DOHH2 (cell line): ENCODE data around the gene RRM1.

Experiments used
- H3F3A ChIP-seq: fragments of 200-600 bp; sonication (generic), shearing (Covaris generic); 2 replicates; pipeline ENCODE4 v1.6.0; 2016; ENCODE audit warnings: antibody characterized with exemption, mild to moderate bottlenecking; ENCODE audit not compliant: control insufficient read depth, insufficient read depth
- H3K27ac ChIP-seq: fragments of 200-600 bp; sonication (generic); 2 replicates; pipeline ENCODE4 v1.5.1; 2014; ENCODE audit warnings: low read depth, mild to moderate bottlenecking, low read length, moderate library complexity
- H3K27me3 ChIP-seq: fragments of 200-600 bp; sonication (generic); 2 replicates; pipeline ENCODE4 v1.6.1; 2014; ENCODE audit warnings: mild to moderate bottlenecking, low read length, mixed read lengths; ENCODE audit not compliant: control insufficient read depth
- H3K36me3 ChIP-seq: fragments of 200-600 bp; sonication (generic); 2 replicates; pipeline ENCODE4 v1.6.1; 2014; ENCODE audit warnings: mild to moderate bottlenecking, low read length, moderate library complexity, mixed read lengths; ENCODE audit not compliant: control insufficient read depth
- H3K4me1 ChIP-seq: fragments of 200-600 bp; sonication (generic); 2 replicates; pipeline ENCODE4 v1.6.1; 2014; ENCODE audit warnings: mild to moderate bottlenecking, low read length, mixed read lengths; ENCODE audit not compliant: control insufficient read depth
- H3K4me2 ChIP-seq: fragments of 200-600 bp; sonication (generic); 2 replicates; pipeline ENCODE4 v1.6.0; 2014; ENCODE audit warnings: mild to moderate bottlenecking, low read length, moderate library complexity
- H3K4me3 ChIP-seq: fragments of 200-600 bp; sonication (generic); 2 replicates; pipeline ENCODE4 v1.5.1; 2014; ENCODE audit warnings: mild to moderate bottlenecking, low read length, mixed read lengths
- H3K79me2 ChIP-seq: fragments of 200-600 bp; sonication (generic); 2 replicates; pipeline ENCODE4 v1.6.1; 2014; ENCODE audit warnings: mild to moderate bottlenecking, low read length, mixed read lengths; ENCODE audit not compliant: control insufficient read depth
- H3K9me2 ChIP-seq: fragments of 200-600 bp; sonication (generic); replicated peaks from 2 replicates; pipeline ENCODE4 v1.6.1; 2014; ENCODE audit warnings: mild to moderate bottlenecking, low read length, mixed read lengths; ENCODE audit not compliant: control insufficient read depth
- H3K9me3 ChIP-seq: fragments of 200-600 bp; sonication (generic); 2 replicates; pipeline ENCODE4 v1.6.1; 2014; ENCODE audit warnings: antibody characterized with exemption, low read length, mixed read lengths; ENCODE audit not compliant: control insufficient read depth, insufficient read depth
- H4K20me1 ChIP-seq: fragments of 200-600 bp; sonication (generic); 2 replicates; pipeline ENCODE4 v1.6.0; 2014; ENCODE audit warnings: low read depth, mild to moderate bottlenecking, antibody characterized with exemption, low read length, moderate library complexity; ENCODE audit not compliant: control insufficient read depth, insufficient read depth
- EZH2phosphoT487 ChIP-seq: fragments of 200-600 bp; sonication (generic); IDR thresholded peaks from 2 replicates; pipeline ENCODE4 v1.6.1; 2017; ENCODE audit warnings: borderline replicate concordance, mild to moderate bottlenecking, antibody characterized with exemption, low read length, moderate library complexity, mixed read lengths
- TF ChIP-seq, protein P1 (sequence below): fragments of 200-600 bp; sonication (generic); IDR thresholded peaks from one replicate; pipeline ENCODE4 v1.5.1; 2014; ENCODE audit warnings: antibody characterized with exemption, mild to moderate bottlenecking, low read depth, low read length; ENCODE audit not compliant: poor library complexity, severe bottlenecking

Gene RRM1

DNA sequence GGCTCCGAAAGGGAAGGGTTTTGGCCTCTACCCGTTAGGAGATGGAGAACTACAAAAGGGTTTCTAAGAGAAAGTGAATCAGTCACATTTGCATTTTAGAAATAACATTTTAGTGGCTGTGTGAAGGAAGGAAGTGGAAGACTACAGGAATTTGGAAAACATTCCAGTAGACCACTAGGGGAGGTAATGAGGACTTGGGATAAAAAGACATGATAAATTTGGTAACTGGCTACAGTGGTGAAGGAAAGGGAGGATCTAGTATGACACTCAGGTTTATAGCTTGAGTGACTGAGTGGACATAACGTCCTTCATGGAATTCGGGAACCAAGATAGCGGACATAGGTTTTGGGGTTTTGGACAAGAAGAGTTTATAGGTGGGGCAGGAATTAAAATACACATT is 7.0 kb upstream of the RRM1 start:
- TF ChIP-seq EZH2phosphoT487 = no peak
- TF ChIP-seq, protein P1, sequence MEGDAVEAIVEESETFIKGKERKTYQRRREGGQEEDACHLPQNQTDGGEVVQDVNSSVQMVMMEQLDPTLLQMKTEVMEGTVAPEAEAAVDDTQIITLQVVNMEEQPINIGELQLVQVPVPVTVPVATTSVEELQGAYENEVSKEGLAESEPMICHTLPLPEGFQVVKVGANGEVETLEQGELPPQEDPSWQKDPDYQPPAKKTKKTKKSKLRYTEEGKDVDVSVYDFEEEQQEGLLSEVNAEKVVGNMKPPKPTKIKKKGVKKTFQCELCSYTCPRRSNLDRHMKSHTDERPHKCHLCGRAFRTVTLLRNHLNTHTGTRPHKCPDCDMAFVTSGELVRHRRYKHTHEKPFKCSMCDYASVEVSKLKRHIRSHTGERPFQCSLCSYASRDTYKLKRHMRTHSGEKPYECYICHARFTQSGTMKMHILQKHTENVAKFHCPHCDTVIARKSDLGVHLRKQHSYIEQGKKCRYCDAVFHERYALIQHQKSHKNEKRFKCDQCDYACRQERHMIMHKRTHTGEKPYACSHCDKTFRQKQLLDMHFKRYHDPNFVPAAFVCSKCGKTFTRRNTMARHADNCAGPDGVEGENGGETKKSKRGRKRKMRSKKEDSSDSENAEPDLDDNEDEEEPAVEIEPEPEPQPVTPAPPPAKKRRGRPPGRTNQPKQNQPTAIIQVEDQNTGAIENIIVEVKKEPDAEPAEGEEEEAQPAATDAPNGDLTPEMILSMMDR = no peak
- H3K36me3 ChIP-seq = no peaks in the 10 kb centered on the region

DNA sequence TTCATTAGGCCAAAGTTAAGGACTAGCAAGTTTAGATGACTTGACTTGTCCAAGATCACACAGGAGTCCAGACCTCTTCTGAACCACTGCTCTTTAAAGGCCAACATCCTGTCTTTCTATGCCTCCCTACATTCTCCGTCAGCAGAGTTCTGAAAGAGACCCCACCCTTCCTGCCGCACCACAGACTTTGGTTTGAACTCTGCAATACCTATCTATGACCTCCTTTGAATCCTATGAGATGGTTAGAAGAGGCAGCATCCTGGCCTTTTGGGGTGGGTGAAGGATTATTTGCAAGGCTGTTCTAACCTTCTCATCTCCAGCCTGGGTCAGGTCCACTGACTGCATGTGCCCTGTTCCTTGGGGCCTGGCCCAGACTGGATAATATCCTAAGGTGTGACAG is 4.3 kb upstream of the RRM1 start:
- H3K27me3 ChIP-seq = no peaks in the 10 kb centered on the region
- H3K9me2 ChIP-seq = no peaks in the 10 kb centered on the region
- H4K20me1 ChIP-seq = no peaks in the 10 kb centered on the region
- peaks cover 2% of the 10 kb centered on the region for H3K36me3 ChIP-seq
- H3F3A ChIP-seq = peaks cover 3% of the 10 kb centered on the region; the same call in 1 of the 2 replicates
- H3K27ac ChIP-seq = no peak overlapping the region
- peaks cover 16% of the 10 kb centered on the region; the same call in 1 of the 2 replicates for H3K4me1 ChIP-seq
- no peak overlapping the region for H3K4me2 ChIP-seq
- H3K4me3 ChIP-seq = no peak overlapping the region
- H3K9me3 ChIP-seq = no peaks in the 10 kb centered on the region
- TF ChIP-seq EZH2phosphoT487 = no peak
- peaks cover 20% of the 10 kb centered on the region for H3K79me2 ChIP-seq

More for the DNA sequence above, 7.0 kb upstream of the RRM1 start:
- Histone ChIP-seq H3K4me2 (no peak overlapping the region), H3F3A (no peaks in the 10 kb centered on the region), H3K27me3 (no peaks in the 10 kb centered on the region), H3K79me2 (no peaks in the 10 kb centered on the region), H3K4me1 (0 out of 2 replicates have a peak, but pooled peaks cover 5% of the 10 kb centered on the region), H3K27ac (no peak overlapping the region), H3K9me3 (no peaks in the 10 kb centered on the region), H3K9me2 (no peaks in the 10 kb centered on the region), H4K20me1 (no peaks in the 10 kb centered on the region), H3K4me3 (no peak overlapping the region)

DNA sequence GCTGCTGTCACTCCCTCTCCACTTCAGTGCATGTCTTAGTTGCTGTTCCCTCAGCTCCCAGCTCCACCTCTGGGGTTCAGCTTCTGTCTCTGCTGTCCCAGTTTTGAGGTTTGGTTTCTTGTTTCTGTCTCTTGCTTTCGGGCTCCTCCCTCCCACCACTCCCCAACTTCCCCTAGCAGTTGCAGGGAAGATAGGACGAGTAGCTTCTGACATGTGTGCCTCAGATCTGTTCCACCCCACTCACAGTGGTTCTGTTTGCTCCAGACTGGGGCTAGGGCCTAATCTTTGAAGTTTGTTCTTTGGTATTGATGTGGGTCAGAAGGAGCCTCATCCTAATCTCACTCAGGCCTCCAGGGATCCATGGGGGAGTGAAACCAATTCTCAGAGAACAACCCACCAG is 2.6 kb upstream of the RRM1 start:
- no peaks in the 10 kb centered on the region for H3K9me3 ChIP-seq
- H3F3A ChIP-seq = peaks cover 3% of the 10 kb centered on the region; the same call in 1 of the 2 replicates
- peaks cover 38% of the 10 kb centered on the region for H3K79me2 ChIP-seq
- no peak overlapping the region for H3K4me3 ChIP-seq
- H3K27ac ChIP-seq = no peak overlapping the region
- no peak for TF ChIP-seq EZH2phosphoT487
- TF ChIP-seq, protein P1 = no peak
- no peak overlapping the region for H3K4me2 ChIP-seq
- H3K9me2 ChIP-seq = no peaks in the 10 kb centered on the region
- H3K27me3 ChIP-seq = no peaks in the 10 kb centered on the region
- H3K4me1 ChIP-seq = peaks cover 28% of the 10 kb centered on the region
- peaks cover 19% of the 10 kb centered on the region for H3K36me3 ChIP-seq
- no peaks in the 10 kb centered on the region; the same call in 1 of the 2 replicates for H4K20me1 ChIP-seq

DNA sequence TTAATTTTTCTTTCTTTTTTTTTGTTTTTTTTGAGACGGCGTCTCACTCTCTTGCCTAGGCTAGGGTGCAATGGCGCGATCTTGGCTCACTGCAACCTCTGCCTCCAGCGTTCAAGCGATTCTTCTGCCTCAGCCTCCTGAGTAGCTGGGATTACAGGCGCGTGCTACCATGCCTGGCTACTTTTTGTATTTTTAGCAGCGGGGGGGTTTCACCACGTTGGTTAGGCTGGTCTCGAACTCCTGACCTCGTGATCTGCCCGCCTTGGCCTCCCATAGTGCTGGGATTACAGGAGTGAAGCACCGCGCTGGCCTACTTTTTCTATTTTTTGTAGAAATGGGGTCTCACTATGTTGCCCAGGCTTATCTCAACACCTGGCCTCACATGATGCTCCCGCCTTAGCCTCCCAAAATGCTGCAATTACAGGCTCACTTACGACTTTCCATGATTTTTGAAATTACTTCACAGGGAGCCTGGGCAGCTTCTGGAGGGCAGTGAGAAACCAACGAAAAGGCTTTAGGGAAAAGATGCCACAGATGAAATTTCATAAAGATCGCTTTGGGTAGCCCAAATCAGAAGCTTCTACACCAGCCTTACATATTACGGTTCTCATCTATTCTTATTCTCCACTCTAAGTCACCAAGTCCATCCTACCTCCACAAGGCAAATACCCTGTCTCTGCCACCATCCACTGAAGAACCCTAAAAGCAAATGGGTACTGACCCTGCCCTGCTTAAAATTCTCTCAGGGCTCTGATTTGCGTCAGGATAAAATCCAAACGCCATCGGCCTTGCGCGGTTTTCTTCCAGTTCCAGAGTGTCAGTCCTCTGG is 866 bp upstream of the RRM1 start:
- TF ChIP-seq, protein P1 = no peak
- no peak for TF ChIP-seq EZH2phosphoT487
- Histone ChIP-seq H3K9me2 (no peaks in the 10 kb centered on the region), H3K4me3 (peak overlapping the region; percentile 90), H4K20me1 (peaks cover 6% of the 10 kb centered on the region), H3K27me3 (no peaks in the 10 kb centered on the region), H3K36me3 (peaks cover 34% of the 10 kb centered on the region), H3K9me3 (no peaks in the 10 kb centered on the region), H3K27ac (peak overlapping the region; percentile 78), H3K4me1 (peaks cover 44% of the 10 kb centered on the region), H3K4me2 (peak overlapping the region; percentile 87), H3K79me2 (peaks cover 55% of the 10 kb centered on the region), H3F3A (peaks cover 3% of the 10 kb centered on the region; the same call in 1 of the 2 replicates)
